ENCODE results near the gene DAAM1. TPM values are rescaled to one million over a fixed set of nuclear protein-coding genes. Genes with fewer than 3 reads are reported as not detected.
A peak's percentile ranks its signal among the peaks of the same experiment; 100 is the strongest.

Gene DAAM1
- total and polyA plus RNA-seq, 2 donors (not counting 1 experiment from before 2014, with no cell fraction given) = 11.2 to 34.3 TPM

DNA sequence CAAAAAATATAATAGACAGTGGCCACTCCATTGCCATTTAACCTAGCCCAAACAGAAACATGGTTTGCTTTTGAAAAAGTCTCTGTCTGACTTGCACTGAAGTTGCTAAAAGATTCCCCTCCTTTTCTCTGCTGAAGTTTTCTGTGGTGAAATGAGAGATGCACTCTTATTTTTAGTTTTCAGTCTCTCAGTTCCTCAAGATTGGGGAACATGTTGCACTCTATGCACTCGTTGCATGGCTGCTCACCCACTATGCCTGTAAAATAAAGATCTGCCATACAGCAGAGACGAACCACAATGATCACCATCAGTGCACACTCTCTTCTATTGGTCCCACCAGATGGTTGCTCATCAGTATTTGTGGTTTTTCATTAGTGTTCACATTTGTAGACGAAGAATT is 13.1 kb upstream of the DAAM1 start:
- H3K4me3 Mint-ChIP-seq = peak overlapping the region; percentile 70
- H3K27me3 ChIP-seq (replicated peaks in 1 of 4; ENCODE audit: control extremely low read depth in 1 of 4, control insufficient read depth in 3 of 4, insufficient read depth in 4 of 4, low read length in 3 of 4) = no peaks in the 10 kb centered on the region
- peaks cover 12% of the 10 kb centered on the region in 2 donors for H3K4me1 ChIP-seq (ENCODE audit: control insufficient read depth in 2 of 2, insufficient read depth in 2 of 2, low read length in 2 of 2)
- ChIA-PET CTCF (no interaction called here), POLR2A (no interaction called here)
- intact Hi-C loops (cut with micrococcal nuclease) = no loop called here
- peak overlapping the region; percentile 38 for H3K4me2 ChIP-seq (replicated peaks; ENCODE audit: low read depth, low read length, poor library complexity, severe bottlenecking)
- peak overlapping the region; percentile 33 for H3K9ac ChIP-seq (ENCODE audit: low read length)
- H3K9me3 Mint-ChIP-seq (ENCODE audit: insufficient read depth) = peaks cover 3% of the 10 kb centered on the region
- no peaks in the 10 kb centered on the region for H3K79me2 ChIP-seq (ENCODE audit: control insufficient read depth, insufficient read depth, low read length)
- DNase-seq (peak; percentile 49), ATAC-seq (ENCODE audit: low read depth) (peak; percentile 62)
- H3K4me1 Mint-ChIP-seq = peaks cover 11% of the 10 kb centered on the region
- TF ChIP-seq CTCF (IDR thresholded peaks at IDR 0.05) = no peak
- no peak for TF ChIP-seq EZH2 (IDR thresholded peaks at IDR 0.05; ENCODE audit: borderline replicate concordance, insufficient read depth, low read depth, low read length, poor library complexity, severe bottlenecking)
- peak overlapping the region in 1 of 2 donors; percentile 25 for H3K27ac ChIP-seq (ENCODE audit: low read length in 2 of 2)
- peaks cover 2 to 8% (median 6%) of the 10 kb centered on the region in 3 donors for H3K9me3 ChIP-seq (ENCODE audit: control extremely low read depth in 1 of 3, control insufficient read depth in 2 of 3, insufficient read depth in 1 of 3, low read length in 2 of 3)
- no peaks in the 10 kb centered on the region for H3K36me3 ChIP-seq (replicated peaks in 1 of 2; ENCODE audit: control extremely low read depth in 1 of 2, control insufficient read depth in 1 of 2, extremely low read depth in 1 of 2, insufficient read depth in 2 of 2, low read length in 1 of 2)
- WGBS (ENCODE audit: insufficient coverage) = 0% methylated on average over 1 of the region's 3 CpGs
- H3K4me3 ChIP-seq (ENCODE audit: control extremely low read depth in 1 of 5, extremely low read depth in 1 of 5, insufficient read depth in 1 of 5, low read depth in 2 of 5, low read length in 4 of 5) = peak overlapping the region in 1 of 5 experiments; percentile 5
- H4K20me1 ChIP-seq (ENCODE audit: control insufficient read depth, insufficient read depth, low read length, poor library complexity, severe bottlenecking) = no peaks in the 10 kb centered on the region
- peak overlapping the region; percentile 53 for H2AFZ ChIP-seq (ENCODE audit: insufficient read depth, low read depth, low read length, poor library complexity, severe bottlenecking)
- H3K27me3 Mint-ChIP-seq = no peaks in the 10 kb centered on the region
- H3K27ac Mint-ChIP-seq = peak overlapping the region; percentile 27

DNA sequence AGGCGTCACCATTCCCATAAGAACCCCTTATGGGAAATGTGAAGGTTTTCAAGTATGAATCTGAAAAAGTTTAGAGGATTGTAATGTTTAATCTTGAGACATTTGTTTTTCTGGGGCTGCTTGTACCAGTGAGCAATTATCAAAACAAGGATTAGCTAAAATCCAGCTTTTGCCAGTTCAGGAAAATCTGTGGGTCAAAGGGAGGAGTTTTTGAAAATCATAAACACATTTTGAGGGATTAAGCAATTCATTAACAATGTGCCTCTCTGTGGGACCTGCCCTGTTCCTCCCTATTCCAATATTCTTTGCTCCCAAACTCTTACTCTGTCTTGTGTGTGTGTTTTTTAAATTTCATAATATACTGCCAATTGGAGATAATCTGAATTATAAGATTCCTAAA is 11.7 kb upstream of the DAAM1 start:
- WGBS (ENCODE audit: insufficient coverage) = no CpG with 5 or more reads among the region's 1 CpG
- DNase-seq = no peak
- Histone ChIP-seq H3K4me2 (replicated peaks; ENCODE audit: low read depth, low read length, poor library complexity, severe bottlenecking) (no peak overlapping the region), H3K4me1 (ENCODE audit: control insufficient read depth in 2 of 2, insufficient read depth in 2 of 2, low read length in 2 of 2) (peaks cover 12% of the 10 kb centered on the region in 2 donors), H3K9ac (ENCODE audit: low read length) (no peak overlapping the region), H3K79me2 (ENCODE audit: control insufficient read depth, insufficient read depth, low read length) (no peaks in the 10 kb centered on the region), H2AFZ (ENCODE audit: insufficient read depth, low read depth, low read length, poor library complexity, severe bottlenecking) (no peak overlapping the region), H3K9me3 (ENCODE audit: control extremely low read depth in 1 of 3, control insufficient read depth in 2 of 3, insufficient read depth in 1 of 3, low read length in 2 of 3) (peaks cover 2 to 8% (median 6%) of the 10 kb centered on the region in 3 donors), H3K27me3 (replicated peaks in 1 of 4; ENCODE audit: control extremely low read depth in 1 of 4, control insufficient read depth in 3 of 4, insufficient read depth in 4 of 4, low read length in 3 of 4) (no peaks in the 10 kb centered on the region), H4K20me1 (ENCODE audit: control insufficient read depth, insufficient read depth, low read length, poor library complexity, severe bottlenecking) (no peaks in the 10 kb centered on the region), H3K36me3 (replicated peaks in 1 of 2; ENCODE audit: control extremely low read depth in 1 of 2, control insufficient read depth in 1 of 2, extremely low read depth in 1 of 2, insufficient read depth in 2 of 2, low read length in 1 of 2) (no peaks in the 10 kb centered on the region), H3K4me3 (ENCODE audit: control extremely low read depth in 1 of 5, extremely low read depth in 1 of 5, insufficient read depth in 1 of 5, low read depth in 2 of 5, low read length in 4 of 5) (no peak overlapping the region), H3K27ac (ENCODE audit: low read length in 2 of 2) (no peak overlapping the region)
- H3K9me3 Mint-ChIP-seq (ENCODE audit: insufficient read depth) = peaks cover 3% of the 10 kb centered on the region
- no peak for ATAC-seq (ENCODE audit: low read depth)
- intact Hi-C loops (cut with micrococcal nuclease) = no loop called here
- no peak overlapping the region for H3K4me3 Mint-ChIP-seq
- TF ChIP-seq CTCF (IDR thresholded peaks at IDR 0.05) (no peak), EZH2 (IDR thresholded peaks at IDR 0.05; ENCODE audit: borderline replicate concordance, insufficient read depth, low read depth, low read length, poor library complexity, severe bottlenecking) (no peak)
- H3K27me3 Mint-ChIP-seq = no peaks in the 10 kb centered on the region
- peaks cover 11% of the 10 kb centered on the region for H3K4me1 Mint-ChIP-seq
- ChIA-PET POLR2A (interaction anchor here (0.7 kb wide), 1 partner anchor 12 kb away, joined by 4 read pairs; the partner anchor contains the start of gene DAAM1), CTCF (interaction anchor here (1.0 kb wide), 1 partner anchor 12 kb away, joined by 3 read pairs; the partner anchor contains the start of gene DAAM1)
- H3K27ac Mint-ChIP-seq = no peak overlapping the region
